GM23338 (cell line): ENCODE data around the gene PROKR2. TPM values are rescaled to one million over a fixed set of nuclear protein-coding genes. Genes with fewer than 3 reads are reported as not detected.

Experiments used
- polyA plus RNA-seq: library from polyadenylated mRNA; unstranded; fragments of >200 nt; fragmentation: Nextera tagmentation; extraction: Ambion mirVana; gene quantifications from 2 replicates; pipeline ENCODE4 v1.2.1, GENCODE V29; 2016
- small RNA-seq: library from RNA; depleted of rRNA; stranded (forward); fragments of <200 nt; gene quantifications from one replicate; pipeline ENCODE3, GENCODE V24; 2014; ENCODE audit warnings: low replicate concordance
- total RNA-seq: library from RNA; depleted of rRNA; stranded (reverse); fragments of >200 nt; shearing (Covaris generic); gene quantifications from 2 replicates; pipeline ENCODE4 v1.2.3, GENCODE V29; 2014; rRNA removed

The PROKR2 gene
- total and polyA plus RNA-seq, 2 experiments from 2014 or later, result 1.9 to 5.9 TPM

Small RNA genes within 50 kb of the gene (small RNA-seq; reads per million reads assigned to genes)
- not detected for gene RNA5-8SP7

Other genes with a start within 250 kb of the PROKR2 start
- 93.4 and 102 TPM in 2 replicates for gene TMEM230, start 203.9 kb downstream of the PROKR2 start, total RNA-seq
- gene TMEM230, start 203.9 kb downstream of the PROKR2 start, polyA plus RNA-seq, result 110 and 113 TPM in 2 replicates
- 413 and 428 TPM in 2 replicates for gene PCNA, start 197.0 kb downstream of the PROKR2 start, total RNA-seq
- 349 and 353 TPM in 2 replicates for gene PCNA, start 197.0 kb downstream of the PROKR2 start, polyA plus RNA-seq
- 40.1 and 40.8 TPM in 2 replicates for gene CDS2, start 189.9 kb downstream of the PROKR2 start, total RNA-seq
- gene CDS2, start 189.9 kb downstream of the PROKR2 start, polyA plus RNA-seq, result 16.8 and 17.5 TPM in 2 replicates